ENCODE measurements around the gene SLC9A9.

- no peak for TF ChIP-seq ZFP3 (CRISPR knock-in tag; IDR thresholded peaks at IDR 0.05)
- no peak for TF ChIP-seq ARNTL (CRISPR knock-in tag; IDR thresholded peaks at IDR 0.05; ENCODE audit: borderline replicate concordance, low read depth)
- TF ChIP-seq POU6F1 (CRISPR knock-in tag; IDR thresholded peaks at IDR 0.05; ENCODE audit: borderline replicate concordance, low read depth), result no peak
Observed at GRCh38 chr3:143532091-143532490, 316.2 kb downstream of the SLC9A9 start.
